ENCODE data around the gene FAM53A. TPM values are rescaled to one million over a fixed set of nuclear protein-coding genes. Genes with fewer than 3 reads are reported as not detected.

Gene FAM53A
- total and polyA plus RNA-seq, 2 of the 4 experiments (the other 2 are of a cell fraction), result 2.0 to 3.1 TPM

- no peak overlapping the region for H2AK9ac ChIP-seq (replicated peaks; ENCODE audit: low read depth, low read length, poor library complexity)
- dilution Hi-C loops (cut with HindIII; ENCODE audit: low sequenced_read_pairs, unreplicated experiment), result no loop called here
- H4K20me1 ChIP-seq (ENCODE audit: insufficient read depth, low read length), result no peaks in the 10 kb centered on the region
- H3K4me3 ChIP-seq (ENCODE audit: insufficient read depth, low read depth, low read length), result no peak overlapping the region
- H2BK120ac ChIP-seq (ENCODE audit: low read depth, low read length), result no peak overlapping the region
- H3K27ac ChIP-seq (ENCODE audit: insufficient read depth, low read length), result no peak overlapping the region
- no peaks in the 10 kb centered on the region for H3K4me1 ChIP-seq (ENCODE audit: control insufficient read depth, insufficient read depth, low read length)
- no peak overlapping the region for H3K4ac ChIP-seq (ENCODE audit: low read depth, low read length)
- in situ Hi-C loops (cut with MboI; ENCODE audit: low sequenced_read_pairs), result no loop called here
- TF ChIP-seq SMC3 (IDR thresholded peaks at IDR 0.05; ENCODE audit: low read depth, low read length) (no peak), BHLHE40 (IDR thresholded peaks at IDR 0.05; ENCODE audit: low read depth, low read length) (no peak), POLR2A (IDR thresholded peaks at IDR 0.05; ENCODE audit: low read depth, low read length) (no peak), RAD21 (IDR thresholded peaks at IDR 0.05; ENCODE audit: low read length) (no peak), MXI1 (IDR thresholded peaks at IDR 0.05; ENCODE audit: borderline replicate concordance, low read depth, low read length) (no peak), MAFK (IDR thresholded peaks at IDR 0.05; ENCODE audit: low read depth, low read length) (no peak), RFX5 (IDR thresholded peaks at IDR 0.05; ENCODE audit: low read depth, low read length) (no peak), CTCF (conservative IDR thresholded peaks at IDR 0.05; ENCODE audit: low read depth, low read length) (no peak), CEBPB (IDR thresholded peaks at IDR 0.05; ENCODE audit: low read depth, low read length) (no peak), FOS (IDR thresholded peaks at IDR 0.05; ENCODE audit: low read depth, low read length) (no peak)
- TF ChIP-seq, protein P1, sequence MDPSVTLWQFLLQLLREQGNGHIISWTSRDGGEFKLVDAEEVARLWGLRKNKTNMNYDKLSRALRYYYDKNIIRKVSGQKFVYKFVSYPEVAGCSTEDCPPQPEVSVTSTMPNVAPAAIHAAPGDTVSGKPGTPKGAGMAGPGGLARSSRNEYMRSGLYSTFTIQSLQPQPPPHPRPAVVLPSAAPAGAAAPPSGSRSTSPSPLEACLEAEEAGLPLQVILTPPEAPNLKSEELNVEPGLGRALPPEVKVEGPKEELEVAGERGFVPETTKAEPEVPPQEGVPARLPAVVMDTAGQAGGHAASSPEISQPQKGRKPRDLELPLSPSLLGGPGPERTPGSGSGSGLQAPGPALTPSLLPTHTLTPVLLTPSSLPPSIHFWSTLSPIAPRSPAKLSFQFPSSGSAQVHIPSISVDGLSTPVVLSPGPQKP (IDR thresholded peaks at IDR 0.05; ENCODE audit: borderline replicate concordance, low read depth, low read length), result no peak
- H2BK20ac ChIP-seq (ENCODE audit: low read depth, low read length), result no peak overlapping the region
- H3K27me3 ChIP-seq (ENCODE audit: control insufficient read depth, insufficient read depth, low read length), result no peaks in the 10 kb centered on the region
- H2BK15ac ChIP-seq (ENCODE audit: low read depth, low read length), result no peak overlapping the region
- no peak overlapping the region for H3K56ac ChIP-seq (ENCODE audit: extremely low read depth, insufficient read depth, low read length)
- no peaks in the 10 kb centered on the region for H3K9me3 ChIP-seq (ENCODE audit: control insufficient read depth, insufficient read depth, low read length)
- H4K5ac ChIP-seq (ENCODE audit: low read depth, low read length), result no peak overlapping the region
- no peak overlapping the region for H2AFZ ChIP-seq (replicated peaks; ENCODE audit: low read length, poor library complexity)
- ATAC-seq (ENCODE audit: low read depth), result no peak
- no CpG with 5 or more reads among the region's 25 CpGs for WGBS, 2 experiments (ENCODE audit: extremely low coverage in 2 of 2, insufficient read length in 1 of 2)
- H4K8ac ChIP-seq (ENCODE audit: low read depth in 2 of 2, low read length in 2 of 2), result no peak overlapping the region
- BruUV-seq (replicated peaks), result no TSS peak
- DNase-seq, result no peak
- H2BK5ac ChIP-seq (ENCODE audit: low read depth, low read length, poor library complexity, severe bottlenecking), result no peak overlapping the region
- no peaks in the 10 kb centered on the region for H3K79me1 ChIP-seq (ENCODE audit: low read depth in 1 of 2, low read length in 2 of 2)
- ChIA-PET CTCF (no interaction called here), POLR2A (ENCODE audit: unreplicated experiment) (no interaction called here)
- no peak overlapping the region for H3K18ac ChIP-seq (ENCODE audit: low read depth, low read length)
- H3K36me3 ChIP-seq (ENCODE audit: control insufficient read depth, insufficient read depth, low read length), result no peaks in the 10 kb centered on the region
- no peak overlapping the region for H3K23ac ChIP-seq (ENCODE audit: low read depth, low read length)
- no peaks in the 10 kb centered on the region for H3K9me1 ChIP-seq (ENCODE audit: insufficient read depth, low read length)
- no peak overlapping the region for H4K91ac ChIP-seq (ENCODE audit: insufficient read depth, low read depth, low read length)
- intact Hi-C loops (cut with micrococcal nuclease), result no loop called here
- no peak overlapping the region for H2AK5ac ChIP-seq (ENCODE audit: low read depth, low read length)
- H3K4me2 ChIP-seq (ENCODE audit: low read depth, low read length), result no peak overlapping the region
- no peak overlapping the region for H3K9ac ChIP-seq (ENCODE audit: low read depth, low read length)
- no peak overlapping the region for H3K14ac ChIP-seq (replicated peaks; ENCODE audit: low read depth, low read length)
Observed at GRCh38 chr4:1660948-1661677, 23.0 kb downstream of the FAM53A start.
